Muscle layer of colon (tissue), 2 donors: ENCODE measurements around the gene AMPD3.

Experiments used
- H3K27ac ChIP-seq: one replicate; pipeline ENCODE4 v1.7.0; 2013; ENCODE audit warnings: low read depth, mild to moderate bottlenecking, low read length, moderate library complexity
- H3K27me3 ChIP-seq, 2 donors: one replicate each; pipeline ENCODE4 v1.7.0; 2013; ENCODE audit warnings: low read length in 2 of 2, mild to moderate bottlenecking in 2 of 2; ENCODE audit not compliant: insufficient read depth in 2 of 2, control insufficient read depth in 1 of 2
- H3K36me3 ChIP-seq: one replicate; pipeline ENCODE4 v1.7.0; 2013; ENCODE audit warnings: mild to moderate bottlenecking, low read length; ENCODE audit not compliant: insufficient read depth
- H3K4me1 ChIP-seq: one replicate; pipeline ENCODE4 v1.7.0; 2013; ENCODE audit warnings: mild to moderate bottlenecking, low read length; ENCODE audit not compliant: insufficient read depth
- H3K4me3 ChIP-seq, 2 donors: one replicate each; pipeline ENCODE4 v1.7.0; 2013; ENCODE audit warnings: low read length in 2 of 2, low read depth in 1 of 2, mild to moderate bottlenecking in 1 of 2, moderate library complexity in 1 of 2
- H3K9ac ChIP-seq: one replicate; pipeline ENCODE4 v1.7.0; 2013; ENCODE audit warnings: low read length
- H3K9me3 ChIP-seq: one replicate; pipeline ENCODE4 v1.7.0; 2013; ENCODE audit warnings: mild to moderate bottlenecking, low read length
- donor health status: abdominal sarcoma.
- donor health status: Adenocarcinoma of cecum.

AMPD3 gene

DNA sequence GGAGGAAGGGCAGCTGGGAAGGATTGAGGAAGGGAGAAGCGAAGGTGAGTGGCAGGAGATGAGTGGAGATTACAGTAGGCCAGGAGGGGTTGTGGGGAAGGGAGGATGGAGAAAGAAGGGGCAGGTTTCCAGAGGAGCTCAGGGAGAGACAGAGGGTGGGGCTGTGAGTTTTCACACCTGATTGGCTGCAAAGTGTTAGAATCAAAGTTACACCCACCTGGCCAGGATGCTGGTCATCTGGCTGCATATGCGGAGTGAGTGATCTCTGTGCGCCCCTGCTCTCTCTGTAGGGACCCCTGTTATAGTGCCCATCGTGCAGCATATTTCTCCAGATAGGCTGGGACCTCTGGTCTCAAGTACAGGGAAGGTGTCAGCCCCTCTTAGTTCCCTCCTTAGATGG lies 18.3 kb downstream of the AMPD3 start:
- H3K9ac ChIP-seq, result no peak overlapping the region
- no peaks in the 10 kb centered on the region for H3K36me3 ChIP-seq
- H3K4me1 ChIP-seq, result no peaks in the 10 kb centered on the region
- H3K9me3 ChIP-seq, result no peaks in the 10 kb centered on the region
- H3K27me3 ChIP-seq, result no peaks in the 10 kb centered on the region
- H3K4me3 ChIP-seq, result no peak overlapping the region
- H3K27ac ChIP-seq, result no peak overlapping the region

DNA sequence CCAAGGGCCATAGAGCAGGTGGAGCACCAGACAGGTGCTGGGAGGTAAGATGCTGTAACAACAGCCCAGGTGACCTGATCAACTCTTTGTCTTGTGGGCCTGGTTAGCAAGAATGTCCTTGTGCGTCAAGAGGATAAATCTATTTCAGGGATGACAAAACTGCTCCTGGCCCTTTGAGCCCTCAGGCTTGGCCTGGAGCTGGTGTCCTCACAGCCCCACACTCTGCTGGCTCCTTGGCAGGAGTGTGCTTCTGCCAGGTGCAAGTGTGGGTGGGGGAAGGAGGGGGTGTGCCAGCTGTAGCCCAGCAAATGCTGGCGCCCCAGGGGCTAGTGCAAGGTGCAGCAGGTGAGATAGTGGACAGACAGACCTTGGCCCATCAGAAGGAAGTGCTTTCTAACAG lies 19.5 kb downstream of the AMPD3 start:
- no peaks in the 10 kb centered on the region for H3K27me3 ChIP-seq
- no peaks in the 10 kb centered on the region for H3K36me3 ChIP-seq
- no peak overlapping the region for H3K4me3 ChIP-seq
- H3K9me3 ChIP-seq, result no peaks in the 10 kb centered on the region
- H3K4me1 ChIP-seq, result no peaks in the 10 kb centered on the region
- H3K9ac ChIP-seq, result no peak overlapping the region
- no peak overlapping the region for H3K27ac ChIP-seq

- no peaks in the 10 kb centered on the region for H3K36me3 ChIP-seq
- H3K9me3 ChIP-seq, result no peaks in the 10 kb centered on the region
- no peak overlapping the region for H3K27ac ChIP-seq
- no peak overlapping the region for H3K9ac ChIP-seq
- H3K27me3 ChIP-seq, result no peaks in the 10 kb centered on the region
- H3K4me1 ChIP-seq, result no peaks in the 10 kb centered on the region
- H3K4me3 ChIP-seq, result no peak overlapping the region
These were observed 21.3 kb downstream of the AMPD3 start for GRCh38 chr11:10476342-10476741.

- Histone ChIP-seq H3K9me3 (no peaks in the 10 kb centered on the region), H3K9ac (no peak overlapping the region), H3K27ac (no peak overlapping the region), H3K27me3 (no peaks in the 10 kb centered on the region), H3K36me3 (no peaks in the 10 kb centered on the region), H3K4me3 (no peak overlapping the region), H3K4me1 (no peaks in the 10 kb centered on the region)
These were observed 22.0 kb downstream of the AMPD3 start for GRCh38 chr11:10476927-10477689.

GRCh38 chr11:10477690-10478046 lies 22.6 kb downstream of the AMPD3 start:
- Histone ChIP-seq H3K4me3 (no peak overlapping the region), H3K9me3 (no peaks in the 10 kb centered on the region), H3K36me3 (no peaks in the 10 kb centered on the region), H3K9ac (no peak overlapping the region), H3K27me3 (no peaks in the 10 kb centered on the region), H3K4me1 (no peaks in the 10 kb centered on the region), H3K27ac (no peak overlapping the region)

DNA sequence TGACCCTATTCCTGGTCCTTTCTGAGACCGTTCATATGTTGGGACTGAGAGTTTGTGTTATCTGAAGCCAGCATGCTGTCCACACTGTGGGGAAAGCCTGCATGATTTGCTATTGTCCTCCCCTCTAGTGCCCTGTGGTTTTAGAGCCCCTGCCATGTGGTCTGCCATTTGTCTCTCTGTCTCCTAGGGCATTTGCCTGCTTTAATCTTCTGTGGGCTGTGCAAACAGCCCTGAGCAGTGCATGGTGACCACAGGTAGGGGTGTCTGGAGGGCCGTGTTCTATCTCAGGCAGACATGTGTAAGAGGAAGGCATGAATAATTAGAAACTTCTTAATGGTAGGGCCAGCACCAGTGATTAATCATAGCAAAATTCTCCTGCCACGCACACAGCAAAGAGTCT lies 23.0 kb downstream of the AMPD3 start:
- Histone ChIP-seq H3K27me3 (no peaks in the 10 kb centered on the region), H3K4me1 (no peaks in the 10 kb centered on the region), H3K9ac (no peak overlapping the region), H3K27ac (no peak overlapping the region), H3K36me3 (no peaks in the 10 kb centered on the region), H3K4me3 (no peak overlapping the region), H3K9me3 (no peaks in the 10 kb centered on the region)

DNA sequence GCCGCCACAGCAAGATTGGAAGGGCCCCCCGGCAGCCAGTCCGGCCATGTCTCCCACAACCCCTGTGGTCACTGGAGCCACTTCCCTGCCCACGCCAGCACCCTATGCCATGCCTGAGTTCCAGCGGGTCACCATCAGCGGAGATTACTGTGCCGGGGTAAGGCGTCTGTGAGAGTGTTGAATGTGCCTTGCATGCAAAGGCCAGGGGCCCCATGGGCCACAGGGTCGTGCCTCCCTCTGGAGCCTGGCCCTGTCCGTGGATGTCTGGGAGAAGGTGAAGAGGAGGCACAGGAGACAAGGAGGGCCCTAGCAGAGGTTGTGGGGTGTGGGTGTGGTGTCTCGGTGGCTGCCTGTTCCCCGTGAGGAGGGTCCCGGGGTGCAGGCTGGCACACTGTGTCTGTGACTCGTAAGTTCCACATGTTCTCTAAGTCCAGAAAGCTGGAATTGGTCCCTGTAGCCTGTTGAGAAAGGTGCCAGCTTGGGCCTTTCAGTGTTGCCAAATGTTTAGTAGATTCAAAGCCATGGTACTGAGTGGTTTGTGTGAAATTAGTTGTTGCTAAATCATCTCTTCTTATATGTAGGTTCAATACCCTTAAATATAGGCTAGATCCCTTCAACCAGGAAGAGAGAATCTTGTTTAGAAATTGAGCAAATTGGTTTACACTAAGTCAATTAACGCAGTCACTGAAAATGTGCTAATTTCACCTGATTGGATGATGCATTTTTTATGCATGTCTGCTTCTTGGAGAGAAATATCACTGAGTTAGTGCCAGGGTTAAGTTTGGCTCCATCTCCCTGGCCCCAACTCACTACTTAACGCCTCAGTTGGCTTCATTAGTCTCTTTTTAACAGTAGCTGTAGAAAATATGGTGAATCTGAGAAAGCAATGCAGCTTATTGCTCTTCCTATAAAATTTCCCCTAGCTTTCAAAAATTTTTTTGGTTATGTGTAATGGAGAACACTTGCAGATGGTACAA lies 23.8 kb downstream of the AMPD3 start:
- Histone ChIP-seq H3K4me3 (no peak overlapping the region), H3K27me3 (no peaks in the 10 kb centered on the region), H3K9ac (no peak overlapping the region), H3K4me1 (no peaks in the 10 kb centered on the region), H3K27ac (no peak overlapping the region), H3K9me3 (no peaks in the 10 kb centered on the region), H3K36me3 (no peaks in the 10 kb centered on the region)

- no peaks in the 10 kb centered on the region for H3K4me1 ChIP-seq
- H3K27me3 ChIP-seq, result no peaks in the 10 kb centered on the region
- no peaks in the 10 kb centered on the region for H3K36me3 ChIP-seq
- H3K9ac ChIP-seq, result no peak overlapping the region
- H3K9me3 ChIP-seq, result no peaks in the 10 kb centered on the region
- H3K4me3 ChIP-seq, result no peak overlapping the region
- no peak overlapping the region for H3K27ac ChIP-seq
These were observed 25.0 kb downstream of the AMPD3 start for GRCh38 chr11:10480026-10480425.

DNA sequence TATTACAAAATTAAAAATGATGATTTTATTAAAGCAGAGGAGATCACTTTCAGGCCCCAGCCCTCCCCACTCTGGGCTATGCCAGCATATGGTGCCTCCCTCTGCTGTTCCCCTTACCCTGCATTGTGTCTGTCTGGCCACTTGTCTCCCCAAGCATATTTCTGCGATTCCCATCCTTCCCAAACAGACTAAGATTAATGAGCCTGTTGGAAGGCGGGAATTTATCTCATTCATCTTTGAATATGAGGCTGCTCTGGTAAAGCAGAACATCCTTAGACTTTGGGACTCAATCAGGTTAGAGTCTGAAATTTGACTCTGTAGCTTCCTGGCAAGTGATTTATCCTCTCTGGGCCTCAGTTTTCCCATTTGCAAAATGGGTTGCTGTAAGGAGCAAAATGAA lies 25.7 kb downstream of the AMPD3 start:
- H3K4me1 ChIP-seq, result no peaks in the 10 kb centered on the region
- H3K27me3 ChIP-seq, result no peaks in the 10 kb centered on the region
- no peak overlapping the region for H3K27ac ChIP-seq
- no peaks in the 10 kb centered on the region for H3K9me3 ChIP-seq
- H3K4me3 ChIP-seq, result no peak overlapping the region
- no peaks in the 10 kb centered on the region for H3K36me3 ChIP-seq
- H3K9ac ChIP-seq, result no peak overlapping the region

DNA sequence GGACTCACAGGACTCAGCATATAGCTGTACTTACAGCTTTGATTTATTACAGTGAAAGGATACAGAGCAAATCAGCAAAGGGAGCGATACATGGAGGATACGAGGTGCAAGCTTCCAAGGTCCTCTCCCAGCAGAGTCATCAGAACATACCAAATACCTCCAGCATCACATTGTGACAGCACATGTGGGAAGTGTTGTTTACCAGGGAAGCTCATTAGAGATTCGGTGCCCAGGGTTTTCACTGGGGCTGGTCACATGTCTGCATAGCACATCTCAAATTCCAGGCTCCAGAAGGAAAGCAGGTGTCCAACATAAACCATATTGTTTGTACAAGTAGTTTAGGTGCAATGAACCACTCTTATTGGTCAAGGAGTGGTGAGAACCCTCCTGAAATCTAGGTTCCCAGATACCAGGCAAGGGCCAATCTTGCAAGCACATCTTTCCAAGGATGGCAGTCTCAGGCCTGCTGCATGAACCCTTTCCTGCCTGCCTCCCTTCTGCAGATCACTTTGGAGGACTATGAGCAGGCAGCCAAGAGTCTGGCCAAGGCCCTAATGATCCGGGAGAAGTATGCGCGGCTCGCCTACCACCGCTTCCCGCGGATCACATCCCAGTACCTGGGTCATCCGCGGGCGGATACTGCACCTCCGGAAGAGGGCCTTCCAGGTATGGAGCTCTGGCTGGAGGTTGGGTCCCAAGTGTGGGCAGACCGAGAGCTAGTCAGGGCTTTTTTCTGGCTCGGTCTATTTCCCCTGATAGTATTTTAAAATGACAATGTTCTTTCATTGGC lies 26.7 kb downstream of the AMPD3 start:
- no peak overlapping the region for H3K4me3 ChIP-seq
- H3K27me3 ChIP-seq, result no peaks in the 10 kb centered on the region
- no peak overlapping the region for H3K27ac ChIP-seq
- H3K9me3 ChIP-seq, result no peaks in the 10 kb centered on the region
- H3K9ac ChIP-seq, result no peak overlapping the region
- H3K36me3 ChIP-seq, result no peaks in the 10 kb centered on the region
- no peaks in the 10 kb centered on the region for H3K4me1 ChIP-seq

- no peak overlapping the region for H3K27ac ChIP-seq
These were observed 28.1 kb downstream of the AMPD3 start for GRCh38 chr11:10483174-10483573.

More at GRCh38 chr11:10483174-10483573, 28.1 kb downstream of the AMPD3 start:
- Histone ChIP-seq H3K9ac (no peak overlapping the region), H3K4me3 (no peak overlapping the region), H3K27me3 (no peaks in the 10 kb centered on the region), H3K36me3 (no peaks in the 10 kb centered on the region), H3K4me1 (no peaks in the 10 kb centered on the region), H3K9me3 (no peaks in the 10 kb centered on the region)
